A549 (cell line): ENCODE data around the gene HTN1. TPM values are rescaled to one million over a fixed set of nuclear protein-coding genes. Genes with fewer than 3 reads are reported as not detected.

Experiments
- ATAC-seq, 2 experiments: fragments of 200-7000 bp in 1 of 2; fragments of >200 bp in 1 of 2; cut with Nextera tagmentation in 1 of 2; cut with Tn5 transposase in 1 of 2; 3 replicates each; pipeline versions ENCODE4 v1.8.0 to v1.9.1; 2018 to 2020; ENCODE audit warnings: mild to moderate bottlenecking in 1 of 2, moderate library complexity in 1 of 2
- CTCF ChIA-PET: fragments of 300-600 bp; sonication (Branson Sonifier 250); formaldehyde crosslinking; extraction: SDS; loops from one replicate; lab custom pipeline; 2021; ENCODE audit warnings: antibody characterized with exemption, inconsistent platforms; lab: Yijun Ruan, JAX
- POLR2A ChIA-PET: fragments of 350-600 bp; formaldehyde crosslinking; extraction: SDS; loops from one replicate; lab custom pipeline; 2021; ENCODE audit warnings: antibody characterized with exemption, inconsistent platforms; lab: Yijun Ruan, JAX
- DNase-seq, 2 experiments: peaks; one replicate each; pipeline versions ENCODE4 v3.0.0 to v3.0.0-alpha.2; 2011 to 2016; ENCODE audit warnings: low read depth in 1 of 2, low spot score in 1 of 2
- FAIRE-seq: peaks from 2 replicates; lab custom pipeline; 2011; peaks lifted over from hg19 to GRCh38; lab: Jason Lieb, UNC
- H3K27ac ChIP-seq, 2 experiments: fragments of >200 bp; sonication (Bioruptor Twin); formaldehyde crosslinking; 3 replicates each; pipeline ENCODE4 v1.5.1; 2016 to 2017
- H3K4me1 ChIP-seq: fragments of >200 bp; sonication (Bioruptor Twin); formaldehyde crosslinking; 3 replicates; pipeline ENCODE4 v1.6.1; 2016
- H3K4me2 ChIP-seq: fragments of >200 bp; sonication (Bioruptor Twin); formaldehyde crosslinking; 3 replicates; pipeline ENCODE4 v1.6.1; 2016
- H3K4me3 ChIP-seq: fragments of >200 bp; sonication (Bioruptor Twin); formaldehyde crosslinking; 3 replicates; pipeline ENCODE4 v1.5.1; 2016
- H3K9me3 ChIP-seq: fragments of >200 bp; sonication (Bioruptor Twin); formaldehyde crosslinking; 3 replicates; pipeline ENCODE4 v1.6.1; 2016
- CBX8 ChIP-seq: fragments of 200-600 bp; sonication (generic); IDR thresholded peaks from 2 replicates; pipeline ENCODE4 v1.6.1; 2016
- ESRRA ChIP-seq: fragments of 150-350 bp; IDR thresholded peaks from 2 replicates; pipeline ENCODE4 v1.6.1; 2014; ENCODE audit warnings: mild to moderate bottlenecking, low read length, borderline replicate concordance
- FOSL2 ChIP-seq, 2 experiments: fragments of 450-650 bp in 1 of 2; fragments of >200 bp in 1 of 2; sonication (Bioruptor Twin) in 1 of 2; formaldehyde crosslinking; IDR thresholded peaks; 2 replicates each; pipeline versions ENCODE4 v1.5.0 to v1.6.1; 2016 to 2020; ENCODE audit warnings: mild to moderate bottlenecking in 1 of 2, moderate library complexity in 1 of 2
- ZC3H11A ChIP-seq: fragments of 450-650 bp; IDR thresholded peaks from 2 replicates; pipeline ENCODE4 v1.6.1; 2014; ENCODE audit warnings: antibody characterized with exemption, mild to moderate bottlenecking
- WGBS: methylation state at CpG from one replicate; pipeline ENCODE4 v1.1.6; 2017; ENCODE audit errors: missing lambda C conversion rate; 5-methylcytosine and 5-hydroxymethylcytosine counted together
- polyA plus RNA-seq, 4 experiments: library from polyadenylated mRNA; depleted of rRNA in 3 of 4; stranded (reverse); fragments of >200 nt; fragmentation: RNase III in 1 of 4; extraction: RNeasy Plus Mini Kit Qiagen cat#74134 plus additional on column Dnase treatment in 1 of 4; gene quantifications; 2 replicates in 3 of 4; 3 replicates in 1 of 4; pipeline ENCODE4 v1.2.3, GENCODE V29; 2011 to 2017
- TF ChIP-seq, protein P1 (sequence below): fragments of 150-350 bp; IDR thresholded peaks from 2 replicates; pipeline ENCODE4 v1.6.1; 2014; ENCODE audit warnings: low read depth, mild to moderate bottlenecking, low read length

Gene HTN1
- polyA plus RNA-seq, 2 of the 4 experiments (the other 2 are of a cell fraction): not detected

DNA sequence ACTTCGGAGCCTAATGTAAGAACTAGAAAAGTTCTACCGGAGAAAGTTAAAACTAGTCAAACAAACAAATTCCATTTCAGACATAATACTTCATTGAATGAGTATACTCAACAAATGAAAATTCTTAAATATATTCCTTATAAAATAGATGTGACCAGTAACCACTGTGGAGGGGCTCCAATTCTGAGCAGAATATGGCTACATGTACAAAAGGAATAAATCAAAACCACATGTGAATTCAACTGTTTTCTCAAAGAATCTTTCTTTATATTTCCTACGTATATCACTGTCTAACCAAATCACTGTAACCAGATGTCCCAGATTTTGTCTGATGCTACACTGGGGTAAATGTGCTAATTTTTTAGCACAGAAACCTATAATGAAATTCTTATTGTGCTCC, 49.0 kb downstream of the HTN1 start:
- no peak for ATAC-seq
- DNase-seq: no peak
- TF ChIP-seq, protein P1, sequence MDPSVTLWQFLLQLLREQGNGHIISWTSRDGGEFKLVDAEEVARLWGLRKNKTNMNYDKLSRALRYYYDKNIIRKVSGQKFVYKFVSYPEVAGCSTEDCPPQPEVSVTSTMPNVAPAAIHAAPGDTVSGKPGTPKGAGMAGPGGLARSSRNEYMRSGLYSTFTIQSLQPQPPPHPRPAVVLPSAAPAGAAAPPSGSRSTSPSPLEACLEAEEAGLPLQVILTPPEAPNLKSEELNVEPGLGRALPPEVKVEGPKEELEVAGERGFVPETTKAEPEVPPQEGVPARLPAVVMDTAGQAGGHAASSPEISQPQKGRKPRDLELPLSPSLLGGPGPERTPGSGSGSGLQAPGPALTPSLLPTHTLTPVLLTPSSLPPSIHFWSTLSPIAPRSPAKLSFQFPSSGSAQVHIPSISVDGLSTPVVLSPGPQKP: no peak
- TF ChIP-seq ZC3H11A (no peak), FOSL2 (IDR thresholded peaks at IDR 0.05) (no peak), FOSL2 (CRISPR knock-in tag; IDR thresholded peaks at IDR 0.05) (no peak), ESRRA (no peak), CBX8 (no peak)
- FAIRE-seq: no peak
- CTCF ChIA-PET: no interaction called here
- WGBS: 77% methylated on average over 3 of the region's 3 CpGs
- H3K4me3 ChIP-seq: no peak overlapping the region
- H3K27ac ChIP-seq: no peak overlapping the region
- H3K9me3 ChIP-seq: no peaks in the 10 kb centered on the region
- POLR2A ChIA-PET: no interaction called here
- no peaks in the 10 kb centered on the region for H3K4me1 ChIP-seq
- no peak overlapping the region for H3K4me2 ChIP-seq

Other genes starting within 250 kb of the HTN1 start
- 0.08 TPM in 1 of 2 replicates, not detected in the other for gene SULT1E1, start 190.3 kb upstream of the HTN1 start, polyA plus RNA-seq (2011; rRNA removed)
- gene SULT1E1, start 190.3 kb upstream of the HTN1 start, polyA plus RNA-seq (2017; fragmentation: RNase III; extraction: RNeasy Plus Mini Kit Qiagen cat#74134 plus additional on column Dnase treatment): not detected in 3 replicates
- not detected in 2 replicates for gene CSN1S1, start 119.4 kb upstream of the HTN1 start, polyA plus RNA-seq (2011; rRNA removed)
- not detected in 3 replicates for gene CSN1S1, start 119.4 kb upstream of the HTN1 start, polyA plus RNA-seq (2017; fragmentation: RNase III; extraction: RNeasy Plus Mini Kit Qiagen cat#74134 plus additional on column Dnase treatment)
- gene CSN2, start 84.7 kb upstream of the HTN1 start, polyA plus RNA-seq (2011; rRNA removed): not detected in 2 replicates
- not detected in 3 replicates for gene CSN2, start 84.7 kb upstream of the HTN1 start, polyA plus RNA-seq (2017; fragmentation: RNase III; extraction: RNeasy Plus Mini Kit Qiagen cat#74134 plus additional on column Dnase treatment)
- not detected in 2 replicates for gene STATH, start 54.5 kb upstream of the HTN1 start, polyA plus RNA-seq (2011; rRNA removed)
- not detected in 3 replicates for gene STATH, start 54.5 kb upstream of the HTN1 start, polyA plus RNA-seq (2017; fragmentation: RNase III; extraction: RNeasy Plus Mini Kit Qiagen cat#74134 plus additional on column Dnase treatment)
- gene HTN3, start 22.0 kb upstream of the HTN1 start, polyA plus RNA-seq (2011; rRNA removed): not detected in 2 replicates
- not detected in 3 replicates for gene HTN3, start 22.0 kb upstream of the HTN1 start, polyA plus RNA-seq (2017; fragmentation: RNase III; extraction: RNeasy Plus Mini Kit Qiagen cat#74134 plus additional on column Dnase treatment)
- gene PRR27, start 103.8 kb downstream of the HTN1 start, polyA plus RNA-seq (2011; rRNA removed): not detected in 2 replicates
- not detected in 3 replicates for gene PRR27, start 103.8 kb downstream of the HTN1 start, polyA plus RNA-seq (2017; fragmentation: RNase III; extraction: RNeasy Plus Mini Kit Qiagen cat#74134 plus additional on column Dnase treatment)
- not detected in 2 replicates for gene ODAM, start 145.3 kb downstream of the HTN1 start, polyA plus RNA-seq (2011; rRNA removed)
- not detected in 3 replicates for gene ODAM, start 145.3 kb downstream of the HTN1 start, polyA plus RNA-seq (2017; fragmentation: RNase III; extraction: RNeasy Plus Mini Kit Qiagen cat#74134 plus additional on column Dnase treatment)
- not detected in 2 replicates for gene FDCSP, start 175.7 kb downstream of the HTN1 start, polyA plus RNA-seq (2011; rRNA removed)
- gene FDCSP, start 175.7 kb downstream of the HTN1 start, polyA plus RNA-seq (2017; fragmentation: RNase III; extraction: RNeasy Plus Mini Kit Qiagen cat#74134 plus additional on column Dnase treatment): not detected in 3 replicates
- gene CSN3, start 192.2 kb downstream of the HTN1 start, polyA plus RNA-seq (2011; rRNA removed): not detected in 2 replicates
- gene CSN3, start 192.2 kb downstream of the HTN1 start, polyA plus RNA-seq (2017; fragmentation: RNase III; extraction: RNeasy Plus Mini Kit Qiagen cat#74134 plus additional on column Dnase treatment): not detected in 3 replicates